WTC11 (cell line): ENCODE data around the gene HES5. TPM values are rescaled to one million over a fixed set of nuclear protein-coding genes. Genes with fewer than 3 reads are reported as not detected.

Experiments
- ATAC-seq: fragments of 200-7000 bp; cut with Tn5 transposase; 2 replicates; pipeline ENCODE4 v1.10.0; 2021; ENCODE audit warnings: mild to moderate bottlenecking, moderate library complexity
- CTCF ChIA-PET: fragments of 300-600 bp; sonication (Branson Sonifier 250); formaldehyde crosslinking; loops from one replicate; lab custom pipeline; 2021; ENCODE audit warnings: antibody characterized with exemption; lab: Charles Lee
- POLR2A ChIA-PET: fragments of 350-600 bp; sonication (Branson Sonifier 250); formaldehyde crosslinking; loops from one replicate; lab custom pipeline; 2021; ENCODE audit warnings: antibody characterized with exemption; lab: Charles Lee
- DNase-seq: peaks from one replicate; pipeline ENCODE4 v3.0.0; 2021; ENCODE audit warnings: low spot score
- H3K27ac Mint-ChIP-seq: 2 replicates; pipeline ENCODE4 v1.8.0; 2021; ENCODE audit warnings: mixed read lengths
- H3K27me3 Mint-ChIP-seq: 2 replicates; pipeline ENCODE4 v1.8.0; 2021; ENCODE audit warnings: low read depth, mild to moderate bottlenecking, moderate library complexity, mixed read lengths
- H3K36me3 Mint-ChIP-seq: 2 replicates; pipeline ENCODE4 v1.8.0; 2021; ENCODE audit warnings: mixed read lengths
- H3K4me1 Mint-ChIP-seq: 2 replicates; pipeline ENCODE4 v1.8.0; 2022; ENCODE audit warnings: mixed read lengths
- H3K4me3 Mint-ChIP-seq: 2 replicates; pipeline ENCODE4 v1.8.0; 2021; ENCODE audit warnings: mild to moderate bottlenecking, moderate library complexity, mixed read lengths
- H3K9me3 Mint-ChIP-seq: 2 replicates; pipeline ENCODE4 v1.8.0; 2021; ENCODE audit warnings: mixed read lengths
- CREB1 ChIP-seq: sonication (generic); formaldehyde crosslinking; IDR thresholded peaks from 2 replicates; pipeline ENCODE4 v1.8.0; 2023; ENCODE audit warnings: mild to moderate bottlenecking, missing genetic modification reagents
- FOXP1 ChIP-seq: sonication (generic); formaldehyde crosslinking; IDR thresholded peaks from 2 replicates; pipeline ENCODE4 v1.8.0; 2022; ENCODE audit warnings: missing genetic modification reagents, mild to moderate bottlenecking, moderate library complexity, borderline replicate concordance
- GABPB1 ChIP-seq: sonication (generic); formaldehyde crosslinking; IDR thresholded peaks from 2 replicates; pipeline ENCODE4 v1.8.1; 2023; ENCODE audit warnings: mild to moderate bottlenecking, missing genetic modification reagents
- JUN ChIP-seq: sonication (generic); formaldehyde crosslinking; IDR thresholded peaks from 2 replicates; pipeline ENCODE4 v1.8.0; 2023; ENCODE audit warnings: mild to moderate bottlenecking, missing genetic modification reagents
- PRRX2 ChIP-seq: fragments of 250-450 bp; sonication (Bioruptor Pico); IDR thresholded peaks from 2 replicates; pipeline ENCODE4 v1.8.0; 2021; ENCODE audit warnings: mild to moderate bottlenecking
- RELA ChIP-seq: sonication (generic); formaldehyde crosslinking; IDR thresholded peaks from 2 replicates; pipeline ENCODE4 v1.8.1; 2022; ENCODE audit warnings: missing genetic modification reagents, mild to moderate bottlenecking, borderline replicate concordance
- SMAD3 ChIP-seq: sonication (generic); formaldehyde crosslinking; IDR thresholded peaks from 2 replicates; pipeline ENCODE4 v1.8.0; 2022; ENCODE audit warnings: missing genetic modification reagents, mild to moderate bottlenecking, borderline replicate concordance
- SMAD4 ChIP-seq: sonication (generic); formaldehyde crosslinking; IDR thresholded peaks from 2 replicates; pipeline ENCODE4 v1.8.0; 2022; ENCODE audit warnings: mild to moderate bottlenecking, missing genetic modification reagents
- SOX15 ChIP-seq: fragments of 250-450 bp; sonication (Bioruptor Pico); IDR thresholded peaks from 2 replicates; pipeline ENCODE4 v1.9.0; 2021; ENCODE audit warnings: mild to moderate bottlenecking
- ZBTB21 ChIP-seq: sonication (generic); formaldehyde crosslinking; IDR thresholded peaks from 2 replicates; pipeline ENCODE4 v1.8.1; 2023; ENCODE audit warnings: mild to moderate bottlenecking, missing genetic modification reagents, borderline replicate concordance
- ZNF232 ChIP-seq: sonication (generic); formaldehyde crosslinking; IDR thresholded peaks from 2 replicates; pipeline ENCODE4 v1.8.0; 2022; ENCODE audit warnings: mild to moderate bottlenecking, missing genetic modification reagents
- ZNF317 ChIP-seq: sonication (generic); formaldehyde crosslinking; IDR thresholded peaks from 2 replicates; pipeline ENCODE4 v1.8.1; 2023; ENCODE audit warnings: low read depth, mild to moderate bottlenecking, moderate library complexity, missing genetic modification reagents, borderline replicate concordance
- total RNA-seq: library from RNA; stranded (reverse); gene quantifications from 3 replicates; pipeline ENCODE4 v1.2.3, GENCODE V29; 2021
- TF ChIP-seq, protein P1 (sequence below): fragments of 250-450 bp; sonication (Bioruptor Pico); conservative IDR thresholded peaks from 2 replicates; pipeline ENCODE4 v1.9.0; 2021; ENCODE audit warnings: mild to moderate bottlenecking
- TF ChIP-seq, protein P2 (sequence below): sonication (generic); formaldehyde crosslinking; IDR thresholded peaks from 2 replicates; pipeline ENCODE4 v1.8.1; 2022; ENCODE audit warnings: mild to moderate bottlenecking, missing genetic modification reagents, moderate library complexity, borderline replicate concordance
- TF ChIP-seq, protein P3 (sequence below): sonication (generic); formaldehyde crosslinking; IDR thresholded peaks from 2 replicates; pipeline ENCODE4 v1.8.0; 2023; ENCODE audit warnings: missing genetic modification reagents

The HES5 gene
- total RNA-seq, 1 experiment from 2014 or later = not detected

DNA sequence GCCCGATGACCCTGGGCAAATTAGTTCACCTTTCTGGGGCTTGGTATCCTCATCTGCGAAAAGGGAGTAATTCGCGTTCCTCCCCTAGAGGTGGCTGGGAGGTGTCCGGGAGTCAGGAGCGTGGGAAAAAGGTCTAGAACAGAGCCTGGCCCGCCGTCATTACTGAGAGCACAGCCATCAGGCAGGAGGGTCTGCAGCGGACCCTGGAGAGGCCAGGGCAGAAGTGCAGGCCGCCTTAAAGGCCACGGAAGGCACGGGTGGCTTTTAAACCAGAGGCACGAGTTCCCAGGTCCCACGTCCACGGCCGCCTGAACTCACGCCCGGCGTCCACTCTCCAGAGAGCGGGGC, 4.5 kb downstream of the HES5 start (continued):
- TF ChIP-seq ZNF232 (CRISPR knock-in tag) (no peak), PRRX2 (CRISPR knock-in tag) (no peak), ZBTB21 (CRISPR knock-in tag) (no peak), RELA (no peak)
- TF ChIP-seq, protein P1, sequence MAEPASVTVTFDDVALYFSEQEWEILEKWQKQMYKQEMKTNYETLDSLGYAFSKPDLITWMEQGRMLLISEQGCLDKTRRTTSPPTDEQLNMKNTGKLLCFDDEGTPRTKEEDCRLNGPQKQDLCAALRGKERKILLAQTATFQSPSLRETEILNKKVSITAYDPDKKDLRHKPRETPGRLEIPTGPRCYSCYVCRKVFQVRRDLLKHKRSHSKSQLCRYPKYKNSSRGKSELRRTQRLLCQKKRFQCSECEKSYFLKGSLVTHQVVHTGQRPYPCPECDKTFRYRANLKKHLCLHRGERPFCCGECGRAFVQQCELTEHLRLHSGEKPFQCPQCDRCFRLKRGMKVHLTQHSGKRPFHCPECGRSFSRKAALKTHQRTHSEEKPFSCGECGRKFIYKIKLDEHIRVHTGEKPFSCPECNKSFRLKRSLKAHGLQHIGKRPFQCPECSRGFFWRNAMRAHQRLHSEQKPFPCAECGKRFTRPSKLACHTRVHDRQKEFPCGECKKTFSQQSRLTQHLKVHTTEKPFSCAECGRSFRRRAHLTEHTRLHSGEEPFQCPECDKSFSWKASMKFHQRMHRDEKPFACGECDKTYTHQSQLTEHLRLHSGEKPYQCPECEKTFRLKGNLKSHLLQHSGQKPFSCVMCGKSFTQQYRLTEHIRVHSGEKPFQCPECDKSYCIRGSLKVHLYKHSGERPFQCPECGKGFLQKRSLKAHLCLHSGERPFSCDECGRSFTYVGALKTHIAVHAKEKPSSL (CRISPR knock-in tag) = no peak

DNA sequence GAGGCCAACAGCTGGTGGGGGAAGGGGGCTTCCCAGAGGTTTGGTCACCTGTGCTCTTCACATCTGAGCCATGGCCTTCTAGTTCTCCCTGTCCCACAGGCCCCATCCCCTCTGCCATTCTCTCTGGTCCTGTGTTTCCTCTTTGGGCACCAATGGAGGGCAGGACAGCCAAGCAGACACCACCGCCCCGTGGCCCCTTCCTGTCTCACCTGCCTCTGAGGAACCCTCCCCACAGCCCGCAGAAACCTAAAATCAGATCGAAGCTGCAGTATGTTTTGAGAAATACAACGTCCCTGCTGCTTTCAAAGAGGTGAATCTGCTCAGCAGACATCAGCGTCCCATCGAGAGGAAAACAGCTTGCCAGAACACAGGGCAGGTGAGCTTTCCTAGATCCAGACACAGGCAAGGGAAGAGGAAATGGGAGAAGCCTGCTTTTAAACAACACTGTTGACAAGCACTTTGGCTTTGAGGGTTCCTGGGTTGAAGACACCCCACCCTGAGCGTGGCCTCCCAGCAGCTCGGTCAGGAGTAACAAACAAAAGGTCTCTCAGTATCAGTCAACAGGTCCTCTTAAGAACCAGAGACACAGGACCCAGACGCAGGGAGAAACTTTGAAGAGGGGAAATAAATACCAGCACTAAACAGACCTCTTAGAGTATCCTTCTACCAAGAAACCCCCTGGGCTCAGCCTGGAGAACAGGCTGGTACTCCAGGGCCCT, 6.0 kb downstream of the HES5 start:
- ATAC-seq (no peak), DNase-seq (no peak)
- Mint-ChIP-seq H3K36me3 (peaks cover 10% of the 10 kb centered on the region), H3K4me1 (peaks cover 28% of the 10 kb centered on the region), H3K4me3 (peak overlapping the region; percentile 83), H3K27ac (peak overlapping the region; percentile 83; the same call in 1 of the 2 replicates), H3K9me3 (no peaks in the 10 kb centered on the region), H3K27me3 (peaks cover 25% of the 10 kb centered on the region)
- POLR2A ChIA-PET = interaction anchor here (1.0 kb wide), 1 partner anchor 17 kb away, joined by 3 read pairs; no protein-coding TSS in a partner anchor
- TF ChIP-seq SOX15 (no peak), SMAD3 (no peak)
- CTCF ChIA-PET = interaction anchor here (0.6 to 4.4 kb wide), 14 partner anchors 9 to 325 kb away, joined by 3 to 61 read pairs (median 4); no protein-coding TSS in a partner anchor

DNA sequence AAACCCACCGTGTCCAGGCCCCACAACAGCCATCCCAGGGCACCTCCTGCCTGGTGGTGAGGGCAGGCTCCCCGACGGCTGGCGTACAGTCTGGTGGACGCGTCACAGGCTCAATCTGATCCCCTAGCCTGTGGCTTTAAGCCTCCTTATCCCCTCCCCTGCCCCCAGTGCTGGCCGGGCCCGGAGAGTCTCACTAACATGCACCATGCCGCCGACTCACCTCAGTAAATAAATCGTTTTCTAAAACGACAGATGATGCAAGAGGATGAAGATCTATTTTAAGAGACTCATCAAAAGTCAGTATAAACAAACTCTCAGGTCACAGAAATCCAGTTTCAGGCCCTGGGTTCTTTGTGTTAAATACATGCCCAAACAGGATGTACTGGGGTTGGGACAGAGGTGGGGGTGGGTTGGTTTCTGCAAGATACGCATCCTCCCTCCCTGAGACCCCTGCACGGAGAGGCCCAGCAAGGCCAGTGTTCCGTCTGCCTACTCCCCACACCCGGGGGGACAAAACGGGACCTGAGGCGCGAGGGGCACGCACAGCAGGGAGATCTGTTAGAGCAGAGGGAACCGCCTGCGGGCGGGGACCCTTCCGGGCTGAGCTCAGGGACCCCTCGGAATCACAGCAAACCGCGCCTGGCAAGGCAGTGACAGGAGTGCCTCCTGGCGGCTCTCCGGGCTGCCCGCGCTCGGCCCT, 6.7 kb downstream of the HES5 start:
- CTCF ChIA-PET = interaction anchor here (0.6 to 4.4 kb wide), 13 partner anchors 8 to 324 kb away, joined by 3 to 61 read pairs (median 4); no protein-coding TSS in a partner anchor
- ATAC-seq (0 out of 2 replicates have a peak, but pooled peaks have one; percentile 1), DNase-seq (peak; percentile 50)
- H3K27me3 Mint-ChIP-seq = peaks cover 18% of the 10 kb centered on the region
- POLR2A ChIA-PET = interaction anchor here (1.0 kb wide), 1 partner anchor 16 kb away, joined by 3 read pairs; no protein-coding TSS in a partner anchor
- peaks cover 16% of the 10 kb centered on the region for H3K36me3 Mint-ChIP-seq
- H3K27ac Mint-ChIP-seq = 0 out of 2 replicates have a peak overlapping the region, but pooled peaks have one; percentile 57
- no peak for TF ChIP-seq CREB1 (CRISPR knock-in tag)
- TF ChIP-seq GABPB1 (CRISPR knock-in tag) = 0 out of 2 replicates have a peak, but pooled peaks have one; percentile 37
- TF ChIP-seq, all 79 proteins: peak for 1
- Mint-ChIP-seq H3K9me3 (no peaks in the 10 kb centered on the region), H3K4me3 (no peak overlapping the region), H3K4me1 (peaks cover 24% of the 10 kb centered on the region)

DNA sequence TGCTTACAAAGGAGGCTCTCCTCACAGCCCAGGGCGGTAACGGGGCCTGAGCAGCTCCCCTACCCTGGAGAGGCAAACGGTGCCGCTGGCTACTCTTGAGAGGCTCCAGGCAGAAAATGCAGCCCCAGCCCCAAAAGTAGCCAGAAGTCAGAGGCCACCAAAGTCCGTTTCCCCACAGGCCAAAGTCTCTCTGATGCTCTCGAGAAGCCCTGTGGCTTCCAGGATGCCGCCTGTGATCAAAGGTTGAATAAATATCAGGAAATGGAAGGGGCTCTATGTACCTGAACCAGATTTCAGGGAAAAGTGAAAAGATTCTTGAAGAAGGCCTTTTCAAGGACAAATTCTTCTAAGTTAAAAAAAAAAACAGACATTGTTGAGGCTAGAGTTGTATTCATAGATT, 7.8 kb downstream of the HES5 start:
- CTCF ChIA-PET = no interaction called here
- H3K4me1 Mint-ChIP-seq = peaks cover 23% of the 10 kb centered on the region
- POLR2A ChIA-PET = no interaction called here
- no peak for ATAC-seq
- H3K27me3 Mint-ChIP-seq = peaks cover 7% of the 10 kb centered on the region
- H3K27ac Mint-ChIP-seq = no peak overlapping the region
- no peak for TF ChIP-seq ZNF317
- no peak for TF ChIP-seq FOXP1 (CRISPR knock-in tag)
- no peak for TF ChIP-seq JUN (CRISPR knock-in tag)
- TF ChIP-seq, protein P2, sequence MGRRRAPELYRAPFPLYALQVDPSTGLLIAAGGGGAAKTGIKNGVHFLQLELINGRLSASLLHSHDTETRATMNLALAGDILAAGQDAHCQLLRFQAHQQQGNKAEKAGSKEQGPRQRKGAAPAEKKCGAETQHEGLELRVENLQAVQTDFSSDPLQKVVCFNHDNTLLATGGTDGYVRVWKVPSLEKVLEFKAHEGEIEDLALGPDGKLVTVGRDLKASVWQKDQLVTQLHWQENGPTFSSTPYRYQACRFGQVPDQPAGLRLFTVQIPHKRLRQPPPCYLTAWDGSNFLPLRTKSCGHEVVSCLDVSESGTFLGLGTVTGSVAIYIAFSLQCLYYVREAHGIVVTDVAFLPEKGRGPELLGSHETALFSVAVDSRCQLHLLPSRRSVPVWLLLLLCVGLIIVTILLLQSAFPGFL = no peak
- H3K9me3 Mint-ChIP-seq = no peaks in the 10 kb centered on the region
- no peak overlapping the region for H3K4me3 Mint-ChIP-seq
- H3K36me3 Mint-ChIP-seq = peaks cover 19% of the 10 kb centered on the region
- DNase-seq = no peak

DNA sequence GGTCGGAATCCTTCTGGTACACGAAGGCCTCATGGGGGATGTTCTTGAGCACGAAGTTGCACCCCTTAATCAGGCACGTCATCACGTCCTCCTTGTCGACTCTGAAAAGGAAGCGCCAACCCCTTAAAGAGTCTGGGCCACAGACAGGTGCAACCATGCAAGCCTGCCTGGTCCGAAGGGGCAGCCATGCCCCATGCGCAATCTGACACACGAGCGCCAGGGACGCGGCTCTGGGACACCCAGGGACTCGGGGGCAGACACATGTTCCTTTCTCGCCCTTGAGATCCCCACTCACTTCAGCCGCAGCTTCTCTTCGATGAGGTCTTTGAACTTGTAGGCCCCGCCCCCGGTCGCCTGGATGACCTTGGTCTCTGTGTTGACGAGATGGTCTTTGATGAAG, 9.3 kb downstream of the HES5 start:
- H3K27ac Mint-ChIP-seq = no peak overlapping the region
- TF ChIP-seq, protein P3, sequence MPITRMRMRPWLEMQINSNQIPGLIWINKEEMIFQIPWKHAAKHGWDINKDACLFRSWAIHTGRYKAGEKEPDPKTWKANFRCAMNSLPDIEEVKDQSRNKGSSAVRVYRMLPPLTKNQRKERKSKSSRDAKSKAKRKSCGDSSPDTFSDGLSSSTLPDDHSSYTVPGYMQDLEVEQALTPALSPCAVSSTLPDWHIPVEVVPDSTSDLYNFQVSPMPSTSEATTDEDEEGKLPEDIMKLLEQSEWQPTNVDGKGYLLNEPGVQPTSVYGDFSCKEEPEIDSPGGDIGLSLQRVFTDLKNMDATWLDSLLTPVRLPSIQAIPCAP (CRISPR knock-in tag) = no peak
- TF ChIP-seq SMAD4 = no peak
- TF ChIP-seq, all 79 proteins: peak for 0
- ChIA-PET CTCF (no interaction called here), POLR2A (no interaction called here)
- Mint-ChIP-seq H3K9me3 (no peaks in the 10 kb centered on the region), H3K27me3 (no peaks in the 10 kb centered on the region), H3K4me3 (no peak overlapping the region), H3K36me3 (peaks cover 19% of the 10 kb centered on the region), H3K4me1 (peaks cover 18% of the 10 kb centered on the region)
- ATAC-seq (no peak), DNase-seq (no peak)
